Endodermal cell (in vitro differentiated cells): ENCODE measurements around the gene RTN1. TPM values are rescaled to one million over a fixed set of nuclear protein-coding genes. Genes with fewer than 3 reads are reported as not detected.

ENCODE experiments used
- DNase-seq: peaks from one replicate; pipeline ENCODE4 v3.0.0-alpha.2; 2017
- H3K27ac ChIP-seq: 2 replicates; pipeline ENCODE4 v1.5.1; 2013; ENCODE audit warnings: mild to moderate bottlenecking, low read depth, low read length, moderate library complexity
- H3K27me3 ChIP-seq: 2 replicates; pipeline ENCODE4 v1.6.1; 2013; ENCODE audit warnings: mild to moderate bottlenecking, low read length, moderate library complexity; ENCODE audit not compliant: insufficient read depth, control insufficient read depth, poor library complexity, severe bottlenecking
- H3K36me3 ChIP-seq: 2 replicates; pipeline ENCODE4 v1.7.0; 2013; ENCODE audit warnings: mild to moderate bottlenecking, low read length, moderate library complexity; ENCODE audit not compliant: control insufficient read depth, insufficient read depth
- H3K4me1 ChIP-seq: one replicate; pipeline ENCODE4 v1.7.0; 2013; ENCODE audit warnings: low read length; ENCODE audit not compliant: control insufficient read depth, insufficient read depth
- H3K4me3 ChIP-seq: 2 replicates; pipeline ENCODE4 v1.5.1; 2013; ENCODE audit warnings: mild to moderate bottlenecking, low read length, moderate library complexity
- H3K9ac ChIP-seq: 2 replicates; pipeline ENCODE4 v1.6.1; 2013; ENCODE audit warnings: mild to moderate bottlenecking, low read length, moderate library complexity; ENCODE audit not compliant: poor library complexity, severe bottlenecking; ENCODE audit errors: extremely low read depth
- H3K9me3 ChIP-seq: 2 replicates; pipeline ENCODE4 v1.6.1; 2013; ENCODE audit warnings: mild to moderate bottlenecking, low read length, moderate library complexity; ENCODE audit not compliant: control insufficient read depth
- H3K27ac Mint-ChIP-seq: 2 replicates; pipeline ENCODE4 v1.8.0; 2020; ENCODE audit warnings: mixed read lengths
- H3K27me3 Mint-ChIP-seq: 2 replicates; pipeline ENCODE4 v1.8.0; 2021; ENCODE audit warnings: mild to moderate bottlenecking, mixed read lengths; ENCODE audit not compliant: insufficient read depth
- H3K36me3 Mint-ChIP-seq: 2 replicates; pipeline ENCODE4 v1.8.0; 2020; ENCODE audit warnings: low read depth, mixed read lengths
- H3K4me1 Mint-ChIP-seq: 2 replicates; pipeline ENCODE4 v1.8.0; 2020; ENCODE audit warnings: mixed read lengths
- H3K4me3 Mint-ChIP-seq: 2 replicates; pipeline ENCODE4 v1.8.0; 2020; ENCODE audit warnings: mild to moderate bottlenecking, moderate library complexity, mixed read lengths
- H3K9me3 Mint-ChIP-seq: 2 replicates; pipeline ENCODE4 v1.8.0; 2020; ENCODE audit warnings: mild to moderate bottlenecking, mixed read lengths
- CTCF ChIP-seq: fragments of 200-600 bp; sonication (generic); conservative IDR thresholded peaks from 2 replicates; pipeline ENCODE4 v1.5.0; 2021; ENCODE audit warnings: antibody characterized with exemption, mild to moderate bottlenecking
- WGBS, 2 experiments: methylation state at CpG; one replicate each; pipeline versions ENCODE4 v1.1.5 to v1.1.7; 2013; ENCODE audit warnings: missing lambda C conversion rate in 2 of 2, mixed read lengths in 1 of 2; ENCODE audit not compliant: insufficient coverage in 1 of 2, insufficient read length in 1 of 2; 5-methylcytosine and 5-hydroxymethylcytosine counted together
- total RNA-seq, 2 donors: library from RNA; stranded (reverse); fragmentation: NEBNext Ultra II Directional in 1 of 2; extraction: Animal tissue kit (Norgen Biotek cat#: 25700) in 1 of 2; gene quantifications; 2 replicates in 1 of 2; 3 replicates in 1 of 2; pipeline ENCODE4 v1.2.1, GENCODE V29; 2021

RTN1 gene
- total RNA-seq, 2 donors from 2014 or later = 5.5 to 5.9 TPM

GRCh38 chr14:59836116-59836515 is 34.5 kb downstream of the RTN1 start:
- no peak overlapping the region for H3K4me3 ChIP-seq
- Mint-ChIP-seq H3K27ac (no peak overlapping the region), H3K27me3 (peaks cover 9% of the 10 kb centered on the region), H3K36me3 (no peaks in the 10 kb centered on the region), H3K4me3 (no peak overlapping the region), H3K4me1 (no peaks in the 10 kb centered on the region), H3K9me3 (no peaks in the 10 kb centered on the region)
- no peaks in the 10 kb centered on the region for H3K27me3 ChIP-seq
- no peak for TF ChIP-seq CTCF
- H3K4me1 ChIP-seq = no peaks in the 10 kb centered on the region
- no peak for DNase-seq
- H3K9ac ChIP-seq = no peak overlapping the region
- no peaks in the 10 kb centered on the region for H3K36me3 ChIP-seq
- WGBS, 2 experiments = 84 to 100% methylated on average over 2 to 3 of the region's 3 CpGs
- no peak overlapping the region for H3K27ac ChIP-seq
- no peaks in the 10 kb centered on the region for H3K9me3 ChIP-seq

DNA sequence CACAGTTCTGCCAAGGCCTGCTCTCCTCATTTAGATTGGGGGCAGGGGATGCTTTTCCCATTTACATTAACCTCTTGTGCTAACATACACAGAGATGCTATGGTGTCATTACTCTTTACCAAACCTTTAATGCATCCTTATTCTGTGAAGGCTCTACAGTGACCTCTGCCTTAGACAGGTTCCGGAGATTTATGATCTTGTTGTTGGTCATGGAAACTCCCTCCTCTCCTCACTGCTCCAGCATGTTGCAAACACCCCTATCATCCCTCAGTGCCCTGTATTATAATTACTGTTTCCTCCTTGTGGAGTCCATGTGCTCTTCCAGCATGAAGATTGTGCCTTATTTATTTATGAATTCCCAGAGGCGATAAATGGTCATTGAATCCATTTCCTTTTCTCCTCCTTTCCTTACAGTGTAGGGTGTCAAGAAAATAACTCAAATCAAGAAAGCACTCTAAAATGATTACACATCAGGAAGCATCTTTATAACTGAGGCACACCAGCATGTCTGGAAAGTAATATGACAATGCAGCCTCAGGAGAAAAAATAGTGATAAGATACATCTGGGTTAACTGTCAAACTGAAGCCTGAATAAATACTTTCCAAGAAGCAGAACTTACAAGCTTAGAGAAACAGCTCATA is 37.8 kb downstream of the RTN1 start:
- no peaks in the 10 kb centered on the region for H3K9me3 Mint-ChIP-seq
- 94 to 100% methylated on average over 2 of the region's 2 CpGs for WGBS, 2 experiments
- no peak overlapping the region for H3K27ac Mint-ChIP-seq

GRCh38 chr14:59831121-59831730 is 39.4 kb downstream of the RTN1 start:
- H3K9me3 Mint-ChIP-seq = no peaks in the 10 kb centered on the region

More for the DNA sequence above, 37.8 kb downstream of the RTN1 start:
- Histone ChIP-seq H3K9ac (no peak overlapping the region), H3K36me3 (no peaks in the 10 kb centered on the region), H3K4me1 (peaks cover 5% of the 10 kb centered on the region), H3K27me3 (no peaks in the 10 kb centered on the region), H3K4me3 (no peak overlapping the region), H3K27ac (no peak overlapping the region), H3K9me3 (no peaks in the 10 kb centered on the region)
- DNase-seq = no peak
- Mint-ChIP-seq H3K4me3 (no peak overlapping the region), H3K27me3 (peaks cover 5% of the 10 kb centered on the region), H3K36me3 (no peaks in the 10 kb centered on the region), H3K4me1 (peaks cover 16% of the 10 kb centered on the region)
- TF ChIP-seq CTCF = no peak

More at GRCh38 chr14:59831121-59831730, 39.4 kb downstream of the RTN1 start:
- DNase-seq = no peak
- H3K27ac Mint-ChIP-seq = no peak overlapping the region
- TF ChIP-seq CTCF = no peak
- no peaks in the 10 kb centered on the region for H3K36me3 Mint-ChIP-seq
- no peaks in the 10 kb centered on the region for H3K9me3 ChIP-seq
- H3K27me3 ChIP-seq = no peaks in the 10 kb centered on the region
- H3K4me3 Mint-ChIP-seq = no peak overlapping the region
- H3K27ac ChIP-seq = no peak overlapping the region
- H3K4me3 ChIP-seq = no peak overlapping the region
- peaks cover 6% of the 10 kb centered on the region for H3K4me1 ChIP-seq
- H3K9ac ChIP-seq = no peak overlapping the region
- peaks cover 22% of the 10 kb centered on the region for H3K4me1 Mint-ChIP-seq
- no peaks in the 10 kb centered on the region for H3K36me3 ChIP-seq
- peaks cover 2% of the 10 kb centered on the region for H3K27me3 Mint-ChIP-seq
- 92 to 100% methylated on average over 1 to 2 of the region's 2 CpGs for WGBS, 2 experiments
